Smooth muscle cell (in vitro differentiated cells): ENCODE measurements around the gene PYGM. TPM values are rescaled to one million over a fixed set of nuclear protein-coding genes. Genes with fewer than 3 reads are reported as not detected.

Source experiments
- DNase-seq: peaks from one replicate; lab custom pipeline; 2025; ENCODE audit not compliant: unreplicated experiment; lab: John Stamatoyannopoulos, UW
- H2AFZ ChIP-seq: fragments of 200-600 bp; sonication (generic); 2 replicates; pipeline ENCODE4 v1.6.0; 2016; ENCODE audit warnings: antibody characterized with exemption, low read depth, mild to moderate bottlenecking
- H3F3A ChIP-seq: fragments of 200-600 bp; sonication (generic); 2 replicates; pipeline ENCODE4 v1.6.0; 2017; ENCODE audit warnings: antibody characterized with exemption, low read depth
- H3K27ac ChIP-seq: fragments of 200-600 bp; sonication (generic); 2 replicates; pipeline ENCODE4 v1.5.1; 2016; ENCODE audit warnings: low read depth, mild to moderate bottlenecking
- H3K27me3 ChIP-seq: fragments of 200-600 bp; sonication (generic); 2 replicates; pipeline ENCODE4 v1.6.1; 2016; ENCODE audit warnings: low read depth, mild to moderate bottlenecking
- H3K36me3 ChIP-seq: fragments of 200-600 bp; sonication (generic); 2 replicates; pipeline ENCODE4 v1.5.1; 2016; ENCODE audit warnings: low read depth
- H3K4me1 ChIP-seq: fragments of 200-600 bp; sonication (generic); 2 replicates; pipeline ENCODE4 v1.5.1; 2016; ENCODE audit warnings: low read depth
- H3K4me2 ChIP-seq: fragments of 200-600 bp; sonication (generic); 2 replicates; pipeline ENCODE4 v1.6.0; 2016; ENCODE audit warnings: mild to moderate bottlenecking
- H3K4me3 ChIP-seq: fragments of 200-600 bp; sonication (generic); 2 replicates; pipeline ENCODE4 v1.5.1; 2016; ENCODE audit warnings: mild to moderate bottlenecking
- H3K79me2 ChIP-seq: fragments of 200-600 bp; sonication (generic); 2 replicates; pipeline ENCODE4 v1.6.0; 2016; ENCODE audit warnings: low read depth, mild to moderate bottlenecking
- H3K9ac ChIP-seq: fragments of 200-600 bp; sonication (generic); 2 replicates; pipeline ENCODE4 v1.6.0; 2016; ENCODE audit warnings: low read depth
- H3K9me3 ChIP-seq: fragments of 200-600 bp; sonication (generic); replicated peaks from 2 replicates; pipeline ENCODE4 v1.5.1; 2016; ENCODE audit warnings: low read depth
- H4K20me1 ChIP-seq: fragments of 200-600 bp; sonication (generic); 2 replicates; pipeline ENCODE4 v1.6.0; 2016; ENCODE audit warnings: low read depth
- WGBS: methylation state at CpG from one replicate; pipeline ENCODE4 v1.1.7; 2016; ENCODE audit warnings: low lambda C conversion rate; 5-methylcytosine and 5-hydroxymethylcytosine counted together
- polyA plus RNA-seq: library from polyadenylated mRNA; unstranded; fragments of >200 nt; fragmentation: Nextera tagmentation; extraction: Ambion mirVana; gene quantifications from 2 replicates; pipeline ENCODE4 v1.2.1, GENCODE V29; 2016
- total RNA-seq: library from RNA; depleted of rRNA; stranded (reverse); fragments of >200 nt; gene quantifications from 2 replicates; pipeline ENCODE4 v1.2.3, GENCODE V29; 2014
- TF ChIP-seq, protein P1 (sequence below): fragments of 200-600 bp; sonication (generic); IDR thresholded peaks from 2 replicates; pipeline ENCODE4 v1.5.1; 2017; ENCODE audit warnings: borderline replicate concordance, mild to moderate bottlenecking, antibody characterized with exemption; ENCODE audit not compliant: insufficient read depth, poor library complexity, severe bottlenecking

Gene PYGM
- total and polyA plus RNA-seq, 2 experiments from 2014 or later, result 1.1 to 2.2 TPM

DNA sequence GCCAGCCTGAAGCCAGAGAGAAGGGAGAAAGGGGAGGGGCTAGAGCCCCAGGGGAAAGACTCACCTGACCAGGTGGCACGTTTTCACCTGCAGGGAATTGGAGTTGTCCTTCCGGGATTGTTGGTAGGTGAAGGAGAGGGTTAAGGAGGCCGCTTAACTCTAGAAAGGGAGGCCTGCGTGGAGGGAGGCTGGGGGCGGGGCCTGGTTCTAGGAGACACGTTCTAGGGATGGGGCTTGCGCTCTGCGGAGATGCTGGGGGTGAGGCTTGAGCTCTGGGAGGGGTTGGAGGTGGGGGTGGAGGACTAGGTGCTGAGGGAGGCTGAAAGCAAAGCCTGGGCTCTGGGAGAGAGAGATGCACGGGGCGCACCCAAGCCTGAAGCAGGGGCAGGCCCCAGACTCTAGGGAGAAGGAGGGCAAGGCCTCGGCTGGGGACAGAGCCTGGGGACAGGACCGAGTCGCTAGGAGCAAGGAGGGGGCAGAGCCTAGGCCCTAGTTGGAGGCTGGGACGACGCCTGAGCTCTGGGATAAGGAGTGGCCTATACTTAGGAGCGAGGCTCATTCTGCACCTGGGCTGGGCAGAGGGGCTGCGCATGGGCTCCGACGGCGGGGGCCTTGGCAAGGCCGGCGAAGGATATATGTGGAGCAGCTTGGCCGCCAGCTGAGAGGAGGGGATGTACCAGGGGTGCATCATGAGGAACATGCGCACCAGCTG lies 18.2 kb downstream of the PYGM start:
- Histone ChIP-seq H3K4me3 (no peak overlapping the region), H4K20me1 (no peaks in the 10 kb centered on the region), H3K9ac (no peak overlapping the region), H3K27ac (no peak overlapping the region), H3K36me3 (no peaks in the 10 kb centered on the region), H2AFZ (no peak overlapping the region), H3K9me3 (no peaks in the 10 kb centered on the region), H3F3A (no peaks in the 10 kb centered on the region), H3K4me1 (peaks cover 22% of the 10 kb centered on the region), H3K4me2 (no peak overlapping the region), H3K27me3 (peaks cover 44% of the 10 kb centered on the region), H3K79me2 (no peaks in the 10 kb centered on the region)
- no peak for DNase-seq
- TF ChIP-seq, protein P1, sequence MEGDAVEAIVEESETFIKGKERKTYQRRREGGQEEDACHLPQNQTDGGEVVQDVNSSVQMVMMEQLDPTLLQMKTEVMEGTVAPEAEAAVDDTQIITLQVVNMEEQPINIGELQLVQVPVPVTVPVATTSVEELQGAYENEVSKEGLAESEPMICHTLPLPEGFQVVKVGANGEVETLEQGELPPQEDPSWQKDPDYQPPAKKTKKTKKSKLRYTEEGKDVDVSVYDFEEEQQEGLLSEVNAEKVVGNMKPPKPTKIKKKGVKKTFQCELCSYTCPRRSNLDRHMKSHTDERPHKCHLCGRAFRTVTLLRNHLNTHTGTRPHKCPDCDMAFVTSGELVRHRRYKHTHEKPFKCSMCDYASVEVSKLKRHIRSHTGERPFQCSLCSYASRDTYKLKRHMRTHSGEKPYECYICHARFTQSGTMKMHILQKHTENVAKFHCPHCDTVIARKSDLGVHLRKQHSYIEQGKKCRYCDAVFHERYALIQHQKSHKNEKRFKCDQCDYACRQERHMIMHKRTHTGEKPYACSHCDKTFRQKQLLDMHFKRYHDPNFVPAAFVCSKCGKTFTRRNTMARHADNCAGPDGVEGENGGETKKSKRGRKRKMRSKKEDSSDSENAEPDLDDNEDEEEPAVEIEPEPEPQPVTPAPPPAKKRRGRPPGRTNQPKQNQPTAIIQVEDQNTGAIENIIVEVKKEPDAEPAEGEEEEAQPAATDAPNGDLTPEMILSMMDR, result no peak
- 27% methylated on average over 23 of the region's 24 CpGs for WGBS

DNA sequence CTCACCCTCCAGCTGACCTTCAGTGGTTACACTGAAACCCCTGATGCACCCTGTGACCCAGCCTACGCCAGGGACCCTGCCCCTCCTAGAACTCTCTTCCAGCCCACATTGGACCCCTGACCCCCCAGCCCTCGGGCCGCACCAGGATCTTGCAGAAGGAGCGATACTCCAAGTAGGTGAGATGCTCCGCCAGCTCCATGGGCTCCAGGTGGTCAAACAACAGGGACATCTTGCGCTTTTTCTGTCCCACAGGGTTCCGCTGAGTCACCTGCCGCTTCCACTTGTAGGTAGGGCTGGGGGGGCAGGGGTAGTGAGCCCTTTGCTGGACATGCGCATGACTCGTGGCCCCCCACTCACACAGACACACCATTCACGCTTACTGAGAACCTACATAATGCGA lies 19.9 kb downstream of the PYGM start:
- H3K79me2 ChIP-seq, result no peaks in the 10 kb centered on the region
- WGBS, result 97% methylated on average over 12 of the region's 12 CpGs
- H3K36me3 ChIP-seq, result no peaks in the 10 kb centered on the region
- H3K27ac ChIP-seq, result no peak overlapping the region
- no peak overlapping the region for H2AFZ ChIP-seq
- DNase-seq, result no peak
- H3K4me1 ChIP-seq, result peaks cover 12% of the 10 kb centered on the region
- no peaks in the 10 kb centered on the region for H4K20me1 ChIP-seq
- no peak overlapping the region for H3K9ac ChIP-seq
- H3K9me3 ChIP-seq, result no peaks in the 10 kb centered on the region
- no peaks in the 10 kb centered on the region for H3F3A ChIP-seq
- TF ChIP-seq, protein P1, result no peak
- H3K4me2 ChIP-seq, result no peak overlapping the region
- peaks cover 44% of the 10 kb centered on the region for H3K27me3 ChIP-seq
- H3K4me3 ChIP-seq, result no peak overlapping the region

DNA sequence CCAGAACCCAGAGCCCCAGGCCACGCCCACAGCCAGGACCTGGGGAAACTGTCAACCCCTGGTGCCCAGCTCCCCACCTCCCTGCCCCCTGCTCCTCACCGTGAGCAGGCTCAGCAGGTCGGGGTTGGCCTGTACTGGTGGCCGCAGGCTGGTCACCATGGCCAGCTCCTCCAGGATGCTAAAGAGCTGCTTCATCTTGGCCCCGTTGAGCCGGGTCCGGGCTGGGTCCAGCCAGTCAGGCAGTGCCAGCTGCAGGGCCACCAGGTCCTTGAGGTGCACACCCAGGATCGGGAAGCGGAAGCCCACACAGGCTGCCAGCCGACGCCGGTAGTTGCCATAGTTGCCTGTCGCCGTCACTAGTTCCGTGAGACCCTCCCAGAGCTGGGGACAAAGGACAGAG lies 23.1 kb downstream of the PYGM start:
- Histone ChIP-seq H3K27me3 (peaks cover 16% of the 10 kb centered on the region), H3K79me2 (no peaks in the 10 kb centered on the region), H3F3A (no peaks in the 10 kb centered on the region), H3K9ac (no peak overlapping the region), H3K9me3 (no peaks in the 10 kb centered on the region), H2AFZ (no peak overlapping the region), H3K36me3 (no peaks in the 10 kb centered on the region), H3K4me2 (no peak overlapping the region), H3K27ac (no peak overlapping the region), H3K4me1 (no peaks in the 10 kb centered on the region), H3K4me3 (no peak overlapping the region), H4K20me1 (no peaks in the 10 kb centered on the region)
- no peak for DNase-seq
- TF ChIP-seq, protein P1, result no peak
- WGBS, result 94% methylated on average over 15 of the region's 15 CpGs

DNA sequence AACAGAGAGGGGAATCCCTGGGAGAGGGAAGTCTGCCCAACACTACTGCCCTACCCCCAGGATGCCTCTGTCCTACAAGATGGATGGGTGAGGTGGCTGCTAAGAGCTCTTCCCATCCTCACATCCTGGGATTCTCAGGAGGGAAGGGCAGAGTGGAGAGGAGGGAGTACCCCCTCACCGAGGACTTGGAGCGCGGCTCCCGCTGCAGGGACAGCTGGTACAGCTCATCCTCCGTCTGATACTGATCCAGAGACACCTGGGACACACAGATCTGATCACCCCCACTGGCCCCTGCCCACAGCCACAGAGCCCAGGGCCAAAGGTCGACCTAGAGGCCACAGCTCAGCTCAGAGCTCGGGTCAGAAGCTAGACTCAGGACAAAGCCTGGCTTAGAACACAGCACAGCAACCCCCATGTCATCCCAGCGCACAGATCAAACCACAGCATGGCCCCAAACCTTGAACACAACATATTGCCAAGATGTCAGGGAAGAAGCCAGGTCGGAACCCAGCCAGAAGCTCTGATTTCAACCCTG lies 24.0 kb downstream of the PYGM start:
- peaks cover 7% of the 10 kb centered on the region for H3K27me3 ChIP-seq
- H3K9me3 ChIP-seq, result no peaks in the 10 kb centered on the region
- no peak overlapping the region for H3K27ac ChIP-seq
- no peaks in the 10 kb centered on the region for H4K20me1 ChIP-seq
- no peaks in the 10 kb centered on the region for H3K36me3 ChIP-seq
- no peaks in the 10 kb centered on the region for H3K79me2 ChIP-seq
- no peak overlapping the region for H3K9ac ChIP-seq
- no peak overlapping the region for H3K4me3 ChIP-seq
- TF ChIP-seq, protein P1, result no peak
- no peaks in the 10 kb centered on the region for H3K4me1 ChIP-seq
- H3K4me2 ChIP-seq, result no peak overlapping the region
- WGBS, result 93% methylated on average over 9 of the region's 9 CpGs
- no peaks in the 10 kb centered on the region for H3F3A ChIP-seq
- H2AFZ ChIP-seq, result no peak overlapping the region
- DNase-seq, result no peak
